MM.1S (cell line): Measurements from ENCODE around the gene POLR2A.

Experiments used
- DNase-seq: peaks from one replicate; pipeline ENCODE4 v3.0.0-alpha.2; 2015
- H2AFZ ChIP-seq: fragments of 300-600 bp; sonication (generic); 2 replicates; pipeline ENCODE4 v1.6.0; 2016; ENCODE audit warnings: antibody characterized with exemption, low read length
- H3F3A ChIP-seq: fragments of 300-600 bp; sonication (generic); 2 replicates; pipeline ENCODE4 v1.6.1; 2016; ENCODE audit warnings: mild to moderate bottlenecking, antibody characterized with exemption, low read length, moderate library complexity, mixed read lengths; ENCODE audit not compliant: insufficient read depth
- H3K27ac ChIP-seq: fragments of 300-600 bp; sonication (generic); 2 replicates; pipeline ENCODE4 v1.5.1; 2016; ENCODE audit warnings: mild to moderate bottlenecking, low read length
- H3K27me3 ChIP-seq: fragments of 300-600 bp; sonication (generic); replicated peaks from 2 replicates; pipeline ENCODE4 v1.6.0; 2016; ENCODE audit warnings: low read length; ENCODE audit not compliant: insufficient read depth
- H3K36me3 ChIP-seq: fragments of 300-600 bp; sonication (generic); replicated peaks from 2 replicates; pipeline ENCODE4 v1.6.1; 2016; ENCODE audit warnings: mild to moderate bottlenecking, low read length, mixed read lengths; ENCODE audit not compliant: insufficient read depth
- H3K4me1 ChIP-seq: fragments of 300-600 bp; sonication (generic); 2 replicates; pipeline ENCODE4 v1.6.1; 2016; ENCODE audit warnings: low read length, mixed read lengths
- H3K4me2 ChIP-seq: fragments of 300-600 bp; sonication (generic); 2 replicates; pipeline ENCODE4 v1.6.0; 2016; ENCODE audit warnings: low read depth, low read length
- H3K4me3 ChIP-seq: fragments of 300-600 bp; sonication (generic); 2 replicates; pipeline ENCODE4 v1.5.1; 2016; ENCODE audit warnings: low read length, mixed read lengths
- H3K79me2 ChIP-seq: fragments of 300-600 bp; sonication (generic); 2 replicates; pipeline ENCODE4 v1.6.1; 2016; ENCODE audit warnings: mixed run types, low read length, mixed read lengths
- H3K9ac ChIP-seq: fragments of 300-600 bp; sonication (generic); 2 replicates; pipeline ENCODE4 v1.6.1; 2016; ENCODE audit warnings: low read length, mixed read lengths
- H3K9me2 ChIP-seq: fragments of 300-600 bp; sonication (generic); replicated peaks from 2 replicates; pipeline ENCODE4 v1.6.1; 2016; ENCODE audit warnings: mild to moderate bottlenecking, low read length, mixed read lengths; ENCODE audit not compliant: insufficient read depth
- H3K9me3 ChIP-seq: fragments of 300-600 bp; sonication (generic); replicated peaks from 2 replicates; pipeline ENCODE4 v1.6.1; 2016; ENCODE audit warnings: mild to moderate bottlenecking, low read length, mixed read lengths; ENCODE audit not compliant: insufficient read depth
- H4K20me1 ChIP-seq: fragments of 300-600 bp; sonication (generic); 2 replicates; pipeline ENCODE4 v1.6.1; 2016; ENCODE audit warnings: mild to moderate bottlenecking, low read length, moderate library complexity, mixed read lengths; ENCODE audit not compliant: insufficient read depth
- EZH2 ChIP-seq: fragments of 300-600 bp; sonication (generic); optimal IDR thresholded peaks from 2 replicates; pipeline ENCODE3; 2017; ENCODE audit warnings: low read depth, mild to moderate bottlenecking, antibody characterized with exemption, low read length, mixed read lengths
- EZH2phosphoT487 ChIP-seq: fragments of 300-600 bp; sonication (generic); IDR thresholded peaks from 2 replicates; pipeline ENCODE4 v1.6.1; 2018; ENCODE audit warnings: antibody characterized with exemption, low read length
- TF ChIP-seq, protein P1 (sequence below): fragments of 300-600 bp; sonication (generic); IDR thresholded peaks from 2 replicates; pipeline ENCODE4 v1.5.1; 2016; ENCODE audit warnings: antibody characterized with exemption, low read length, mixed read lengths

The POLR2A gene

DNA sequence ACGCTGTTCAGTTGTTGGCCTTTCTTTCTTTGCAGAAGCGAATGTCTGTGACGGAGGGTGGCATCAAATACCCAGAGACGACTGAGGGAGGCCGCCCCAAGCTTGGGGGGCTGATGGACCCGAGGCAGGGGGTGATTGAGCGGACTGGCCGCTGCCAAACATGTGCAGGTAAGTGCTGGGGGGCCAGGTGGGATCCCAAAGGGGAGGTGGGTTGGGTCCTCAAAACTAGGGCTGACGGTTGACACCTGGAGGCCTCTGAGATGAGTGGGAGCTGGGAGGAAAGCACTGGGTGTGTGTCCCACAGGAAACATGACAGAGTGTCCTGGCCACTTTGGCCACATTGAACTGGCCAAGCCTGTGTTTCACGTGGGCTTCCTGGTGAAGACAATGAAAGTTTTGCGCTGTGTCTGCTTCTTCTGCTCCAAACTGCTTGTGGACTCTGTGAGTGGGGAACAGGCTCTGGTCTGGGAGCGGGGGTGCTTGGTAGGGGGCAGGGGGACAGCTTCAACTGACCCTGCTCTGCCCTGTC lies 11.8 kb downstream of the POLR2A start:
- H3K4me2 ChIP-seq, result no peak overlapping the region
- no peak overlapping the region for H3K9ac ChIP-seq
- H3K36me3 ChIP-seq, result peaks cover 6% of the 10 kb centered on the region
- H3K4me3 ChIP-seq, result no peak overlapping the region
- H3F3A ChIP-seq, result no peaks in the 10 kb centered on the region; the same call in 1 of the 2 replicates
- H3K9me3 ChIP-seq, result no peaks in the 10 kb centered on the region
- no peaks in the 10 kb centered on the region for H3K4me1 ChIP-seq
- H2AFZ ChIP-seq, result no peak overlapping the region
- peaks cover 72% of the 10 kb centered on the region for H3K79me2 ChIP-seq
- no peak overlapping the region for H3K27ac ChIP-seq
- no peak for TF ChIP-seq EZH2phosphoT487
- no peak for TF ChIP-seq EZH2
- TF ChIP-seq, protein P1, sequence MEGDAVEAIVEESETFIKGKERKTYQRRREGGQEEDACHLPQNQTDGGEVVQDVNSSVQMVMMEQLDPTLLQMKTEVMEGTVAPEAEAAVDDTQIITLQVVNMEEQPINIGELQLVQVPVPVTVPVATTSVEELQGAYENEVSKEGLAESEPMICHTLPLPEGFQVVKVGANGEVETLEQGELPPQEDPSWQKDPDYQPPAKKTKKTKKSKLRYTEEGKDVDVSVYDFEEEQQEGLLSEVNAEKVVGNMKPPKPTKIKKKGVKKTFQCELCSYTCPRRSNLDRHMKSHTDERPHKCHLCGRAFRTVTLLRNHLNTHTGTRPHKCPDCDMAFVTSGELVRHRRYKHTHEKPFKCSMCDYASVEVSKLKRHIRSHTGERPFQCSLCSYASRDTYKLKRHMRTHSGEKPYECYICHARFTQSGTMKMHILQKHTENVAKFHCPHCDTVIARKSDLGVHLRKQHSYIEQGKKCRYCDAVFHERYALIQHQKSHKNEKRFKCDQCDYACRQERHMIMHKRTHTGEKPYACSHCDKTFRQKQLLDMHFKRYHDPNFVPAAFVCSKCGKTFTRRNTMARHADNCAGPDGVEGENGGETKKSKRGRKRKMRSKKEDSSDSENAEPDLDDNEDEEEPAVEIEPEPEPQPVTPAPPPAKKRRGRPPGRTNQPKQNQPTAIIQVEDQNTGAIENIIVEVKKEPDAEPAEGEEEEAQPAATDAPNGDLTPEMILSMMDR, result no peak
- no peaks in the 10 kb centered on the region for H3K9me2 ChIP-seq
- peaks cover 20% of the 10 kb centered on the region for H4K20me1 ChIP-seq
- H3K27me3 ChIP-seq, result no peaks in the 10 kb centered on the region
- DNase-seq, result no peak

DNA sequence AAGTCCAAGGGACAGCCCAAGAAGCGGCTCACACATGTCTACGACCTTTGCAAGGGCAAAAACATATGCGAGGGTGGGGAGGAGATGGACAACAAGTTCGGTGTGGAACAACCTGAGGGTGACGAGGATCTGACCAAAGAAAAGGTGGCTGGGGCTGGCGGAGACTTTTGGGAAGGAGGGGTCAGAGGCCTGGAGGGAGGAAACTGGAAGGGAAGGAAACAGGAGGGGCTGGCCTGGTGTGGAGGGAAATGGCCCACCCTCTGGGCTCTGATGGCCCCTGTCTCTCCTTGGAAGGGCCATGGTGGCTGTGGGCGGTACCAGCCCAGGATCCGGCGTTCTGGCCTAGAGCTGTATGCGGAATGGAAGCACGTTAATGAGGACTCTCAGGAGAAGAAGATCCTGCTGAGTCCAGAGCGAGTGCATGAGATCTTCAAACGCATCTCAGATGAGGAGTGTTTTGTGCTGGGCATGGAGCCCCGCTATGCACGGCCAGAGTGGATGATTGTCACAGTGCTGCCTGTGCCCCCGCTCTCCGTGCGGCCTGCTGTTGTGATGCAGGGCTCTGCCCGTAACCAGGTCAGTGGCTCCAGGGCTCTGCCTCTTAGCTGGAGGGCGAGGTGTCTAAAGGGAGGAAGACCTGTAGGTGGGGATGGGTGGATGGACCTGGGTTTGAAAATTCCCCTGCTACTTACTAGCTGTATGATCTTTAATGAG lies 12.5 kb downstream of the POLR2A start:
- no peak overlapping the region for H2AFZ ChIP-seq
- H3K27ac ChIP-seq, result no peak overlapping the region
- TF ChIP-seq, protein P1, result no peak
- TF ChIP-seq EZH2, result no peak
- H3K9me2 ChIP-seq, result no peaks in the 10 kb centered on the region
- no peak overlapping the region for H3K4me2 ChIP-seq
- H4K20me1 ChIP-seq, result peaks cover 15% of the 10 kb centered on the region
- no peaks in the 10 kb centered on the region for H3K27me3 ChIP-seq
- no peaks in the 10 kb centered on the region for H3K4me1 ChIP-seq
- peaks cover 11% of the 10 kb centered on the region for H3K36me3 ChIP-seq
- DNase-seq, result no peak
- peaks cover 65% of the 10 kb centered on the region for H3K79me2 ChIP-seq
- H3K4me3 ChIP-seq, result no peak overlapping the region
- H3K9me3 ChIP-seq, result no peaks in the 10 kb centered on the region
- H3K9ac ChIP-seq, result no peak overlapping the region
- H3F3A ChIP-seq, result no peaks in the 10 kb centered on the region; the same call in 1 of the 2 replicates

DNA sequence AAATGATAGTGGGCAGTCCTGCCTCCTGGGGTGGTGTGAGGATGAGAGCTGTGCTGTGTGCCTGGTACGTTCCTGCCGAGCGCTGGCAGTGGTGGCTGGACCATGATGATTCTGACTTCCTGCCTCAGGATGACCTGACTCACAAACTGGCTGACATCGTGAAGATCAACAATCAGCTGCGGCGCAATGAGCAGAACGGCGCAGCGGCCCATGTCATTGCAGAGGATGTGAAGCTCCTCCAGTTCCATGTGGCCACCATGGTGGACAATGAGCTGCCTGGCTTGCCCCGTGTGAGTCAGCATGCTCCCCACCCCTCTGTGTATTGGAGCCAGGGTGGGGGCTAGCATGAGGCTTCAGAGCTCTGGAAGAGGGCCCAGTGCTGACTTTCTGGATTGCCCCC lies 13.1 kb downstream of the POLR2A start:
- no peak overlapping the region for H2AFZ ChIP-seq
- H3K27me3 ChIP-seq, result no peaks in the 10 kb centered on the region
- no peak for DNase-seq
- peaks cover 59% of the 10 kb centered on the region for H3K79me2 ChIP-seq
- TF ChIP-seq EZH2, result no peak
- TF ChIP-seq, protein P1, result no peak
- TF ChIP-seq EZH2phosphoT487, result no peak
- no peaks in the 10 kb centered on the region for H3K4me1 ChIP-seq
- no peak overlapping the region for H3K4me3 ChIP-seq
- no peak overlapping the region for H3K27ac ChIP-seq
- H3K4me2 ChIP-seq, result no peak overlapping the region
- no peak overlapping the region for H3K9ac ChIP-seq
- H3K9me2 ChIP-seq, result no peaks in the 10 kb centered on the region
- peaks cover 14% of the 10 kb centered on the region for H4K20me1 ChIP-seq
- H3K9me3 ChIP-seq, result no peaks in the 10 kb centered on the region
- peaks cover 11% of the 10 kb centered on the region for H3K36me3 ChIP-seq
- no peaks in the 10 kb centered on the region; the same call in 1 of the 2 replicates for H3F3A ChIP-seq
